HG03139 (cell line): ENCODE data around the gene RAB10.
"Not testable (repeated sequence)": the region's sequence is repeated elsewhere in the genome, so short reads cannot be mapped to it uniquely, and the experiment has no call there.

Experiments used
- ATAC-seq: cut with Tn5 transposase; IDR thresholded peaks from one replicate; pipeline ENCODE4 v1.9.1; 2021; ENCODE audit not compliant: unreplicated experiment

The RAB10 gene

DNA sequence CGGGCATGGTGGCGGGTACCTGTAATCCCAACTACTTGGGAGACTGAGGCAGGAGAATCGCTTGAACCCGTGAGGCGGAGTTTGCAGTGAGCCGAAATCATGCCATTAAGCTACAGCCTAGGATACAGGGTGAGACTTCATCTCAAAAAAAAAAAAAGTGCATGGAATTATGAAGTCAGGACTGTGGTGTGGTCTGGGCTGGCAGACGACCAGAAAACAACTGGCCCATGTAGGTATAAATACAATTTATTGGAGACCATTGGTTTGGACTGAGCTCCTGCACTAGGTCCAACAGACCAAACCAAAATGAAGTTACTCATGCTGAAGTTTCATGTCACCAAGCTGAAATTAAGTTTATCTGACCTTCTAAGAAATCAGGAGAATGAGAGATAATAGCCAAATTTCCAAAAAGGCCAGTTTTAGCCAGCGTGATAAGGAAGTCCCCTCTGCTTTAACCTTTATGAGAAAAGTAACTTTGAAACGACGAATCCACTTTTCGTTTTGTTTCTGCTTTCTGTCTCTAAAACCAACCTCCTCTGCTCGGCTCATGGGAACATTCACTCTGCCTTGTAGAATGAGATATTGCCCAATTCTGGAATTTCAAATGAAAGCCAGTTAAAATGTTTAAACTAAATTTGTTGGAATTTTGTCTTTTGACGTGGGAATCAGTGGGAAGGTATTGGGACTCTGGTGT is 17.7 kb upstream of the RAB10 start:
- ATAC-seq, result no peak

DNA sequence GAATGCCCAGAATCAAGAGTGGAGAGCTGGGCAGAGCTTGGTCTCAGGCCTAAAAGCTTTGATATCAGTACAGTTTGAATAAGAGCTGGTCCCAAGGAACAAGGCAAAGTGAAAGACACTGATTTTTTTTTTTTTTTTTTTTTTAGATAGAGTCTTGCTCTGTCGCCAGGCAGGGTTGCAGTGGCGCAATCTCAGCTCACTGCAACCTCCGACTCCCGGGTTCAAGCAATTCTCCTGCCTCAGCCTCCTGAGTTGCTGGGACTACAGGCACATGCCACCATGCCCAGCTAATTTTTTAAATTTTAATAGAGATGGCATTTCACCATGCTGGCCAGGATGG is 17.2 kb upstream of the RAB10 start:
- not testable (repeated sequence) for ATAC-seq

DNA sequence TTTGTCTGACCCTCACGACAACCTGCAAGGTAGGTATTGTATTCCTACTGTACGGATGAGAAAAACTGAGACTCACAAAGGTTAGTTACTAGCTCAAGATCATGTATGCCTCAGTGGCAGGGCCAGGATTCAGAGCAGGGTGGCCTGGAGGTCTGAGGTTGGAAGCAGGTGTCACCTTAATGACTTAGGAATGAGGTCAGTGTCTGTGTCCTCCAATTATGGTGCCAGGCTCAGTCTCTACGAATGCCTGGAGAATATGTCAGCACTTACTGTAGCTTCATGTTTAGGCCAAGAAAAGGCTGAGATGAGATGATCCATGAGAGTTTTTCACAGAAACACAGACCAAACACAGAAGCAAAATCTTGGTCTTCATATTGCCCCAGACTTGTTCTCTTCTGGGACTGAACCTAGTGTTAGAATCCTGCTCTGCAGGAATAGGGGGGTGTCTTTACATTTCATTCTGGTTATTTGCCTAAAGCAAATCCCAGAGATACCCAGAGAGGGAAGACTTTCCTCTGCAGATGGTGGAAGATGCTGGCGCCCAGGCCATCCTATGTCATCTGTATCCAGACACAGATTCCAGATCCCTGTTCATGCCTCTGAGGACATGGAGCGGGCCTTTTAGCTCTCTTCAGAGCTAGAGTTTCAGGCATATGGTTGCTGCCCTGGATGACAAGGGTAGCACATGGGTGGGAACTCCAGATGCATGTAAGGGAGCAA is 16.3 kb upstream of the RAB10 start:
- no peak for ATAC-seq

DNA sequence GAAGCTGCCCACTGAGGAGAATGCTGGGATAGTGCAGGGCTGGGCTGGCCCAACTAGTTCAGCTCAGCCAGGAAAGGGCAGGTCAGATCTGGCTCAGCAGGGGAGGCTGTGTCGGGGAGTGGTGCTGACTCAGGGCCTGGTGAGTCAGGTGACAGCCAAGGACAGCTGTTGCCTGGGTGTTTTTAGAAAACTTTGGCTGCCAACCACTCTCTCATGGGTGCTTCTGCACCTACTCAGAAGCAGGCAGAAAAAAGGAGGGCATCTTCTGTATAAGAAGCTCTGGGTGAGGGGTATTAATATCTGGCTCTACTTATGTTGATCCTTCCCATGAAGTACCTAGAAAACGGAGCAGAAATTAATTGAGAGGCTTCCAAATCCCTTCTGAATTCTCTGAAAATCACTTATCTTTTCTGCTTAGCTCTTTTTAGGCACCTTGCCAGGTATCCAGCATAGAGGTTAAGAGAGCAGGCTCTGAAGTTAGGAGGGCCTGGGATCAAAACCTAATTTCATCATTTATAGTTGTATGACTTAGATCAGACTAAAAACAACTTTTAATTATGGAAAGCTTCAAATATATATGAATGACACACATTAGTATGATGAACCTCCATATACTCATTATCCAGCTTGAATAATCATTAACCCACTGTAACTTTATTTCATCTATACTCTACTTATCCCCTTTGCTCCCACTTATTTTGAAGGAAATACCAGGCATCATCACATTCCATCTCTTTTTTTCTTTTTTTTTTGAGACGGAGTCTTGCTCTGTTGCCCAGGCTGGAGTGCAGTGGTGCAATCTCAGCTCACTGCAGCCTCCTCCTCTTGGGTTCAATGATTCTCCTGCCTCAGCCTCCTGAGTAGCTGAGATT is 15.5 kb upstream of the RAB10 start:
- no peak for ATAC-seq

DNA sequence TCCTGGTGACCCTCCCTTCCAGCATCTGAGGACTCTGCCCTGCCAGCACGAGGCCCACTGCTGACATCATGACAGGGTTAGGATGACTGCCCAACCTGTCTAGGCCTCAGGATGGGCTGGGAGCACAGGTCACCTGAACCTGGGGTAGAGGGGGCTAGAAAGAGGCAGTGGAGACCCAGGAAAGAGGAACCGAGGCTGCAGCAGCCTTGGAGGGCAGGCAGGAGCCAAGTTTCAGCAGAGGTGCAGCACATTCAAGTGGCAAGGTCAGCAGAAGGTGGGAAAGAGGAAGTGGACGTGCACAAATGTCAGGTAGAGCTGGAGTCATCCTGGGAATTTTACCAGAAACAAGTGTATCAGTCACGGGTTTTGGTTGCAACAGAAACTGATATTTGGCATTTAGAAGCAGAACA is 13.6 kb upstream of the RAB10 start:
- no peak for ATAC-seq

DNA sequence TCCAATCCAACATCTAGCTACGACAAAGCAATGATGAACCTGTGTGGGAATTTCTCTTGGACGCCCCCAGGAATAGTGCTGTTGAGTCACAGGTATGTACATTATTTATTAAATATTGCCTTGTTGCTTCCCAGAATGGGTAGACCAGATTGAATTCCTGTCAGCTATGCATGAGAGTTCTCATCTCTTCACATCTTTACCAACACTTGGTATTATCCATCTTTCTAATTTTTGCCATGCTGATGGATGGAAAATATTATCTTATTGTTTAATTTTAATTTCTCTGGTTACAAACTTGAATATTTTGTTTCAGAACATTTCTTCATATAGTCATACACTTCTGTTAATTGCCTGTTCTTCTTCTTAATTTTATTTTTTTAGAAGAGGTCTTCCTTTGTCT is 9.6 kb upstream of the RAB10 start:
- ATAC-seq, result no peak

DNA sequence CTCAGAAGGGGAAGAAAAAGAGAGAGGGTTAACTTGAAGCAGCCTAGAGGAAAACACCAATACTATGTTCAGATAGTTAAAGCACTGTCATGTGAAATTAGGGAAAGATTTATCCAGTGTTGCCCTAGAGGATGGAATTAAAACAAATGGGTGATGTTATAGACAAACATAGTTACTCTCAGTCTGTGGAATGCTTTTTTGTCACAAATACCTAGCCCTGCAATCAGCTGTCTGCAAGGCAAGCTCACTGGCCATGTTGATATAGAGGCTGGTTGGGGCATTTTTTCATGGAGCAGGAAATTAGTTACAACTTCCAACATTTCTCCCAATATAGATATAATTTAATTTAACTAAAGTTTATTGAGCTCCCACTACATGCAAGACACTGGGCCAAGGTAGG is 8.4 kb upstream of the RAB10 start:
- ATAC-seq, result no peak

DNA sequence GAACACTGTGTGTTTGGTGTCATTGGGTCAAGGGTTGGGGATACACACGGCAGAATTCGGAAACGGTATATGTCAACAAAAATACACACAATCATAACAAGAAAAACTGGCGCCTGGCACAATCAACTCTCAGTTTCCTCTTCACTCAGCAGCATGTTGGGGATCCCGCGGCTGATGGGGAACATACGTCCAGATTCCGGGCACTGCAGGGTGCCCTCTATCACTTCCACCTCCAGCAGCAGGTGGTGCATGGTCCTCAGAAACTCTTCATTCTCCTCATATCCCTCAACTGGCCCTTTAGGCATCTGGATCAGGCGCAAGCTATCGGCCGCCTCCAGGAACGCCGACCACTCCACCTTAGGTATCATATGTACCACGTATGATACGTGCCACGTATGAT is 5.8 kb upstream of the RAB10 start:
- ATAC-seq, result not testable (repeated sequence)

DNA sequence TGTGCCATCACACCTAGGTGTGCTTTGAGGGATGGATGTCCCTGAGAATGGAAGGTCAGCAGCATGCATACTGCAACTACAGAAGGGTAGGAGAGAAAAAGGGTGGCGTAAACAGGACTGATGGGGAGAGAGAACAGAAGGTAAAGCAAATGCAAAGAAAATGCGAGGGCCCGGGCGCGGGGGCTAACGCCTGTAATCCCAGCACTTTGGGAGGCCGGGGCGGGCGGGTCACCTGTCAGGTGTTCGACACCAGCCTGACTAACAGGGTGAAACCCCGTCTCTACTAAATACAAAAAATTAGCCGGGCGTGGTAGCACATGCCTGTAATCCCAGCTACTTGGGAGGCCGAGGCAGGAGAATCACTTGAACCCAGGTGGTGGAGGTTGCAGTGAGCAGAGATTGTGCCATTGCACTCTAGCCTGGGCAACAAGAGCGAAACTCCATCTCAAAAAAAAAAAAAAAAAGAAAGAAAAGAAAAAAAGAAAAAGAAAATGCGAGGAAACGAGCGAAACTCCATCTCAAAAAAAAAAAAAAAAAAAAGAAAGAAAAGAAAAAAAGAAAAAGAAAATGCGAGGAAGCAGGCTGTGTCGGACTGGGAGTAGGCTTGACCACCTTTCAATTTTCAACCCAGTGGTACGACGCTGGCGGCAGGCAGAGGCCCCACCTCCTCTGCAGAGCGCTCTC is 1.2 kb upstream of the RAB10 start:
- peak; percentile 12 for ATAC-seq

DNA sequence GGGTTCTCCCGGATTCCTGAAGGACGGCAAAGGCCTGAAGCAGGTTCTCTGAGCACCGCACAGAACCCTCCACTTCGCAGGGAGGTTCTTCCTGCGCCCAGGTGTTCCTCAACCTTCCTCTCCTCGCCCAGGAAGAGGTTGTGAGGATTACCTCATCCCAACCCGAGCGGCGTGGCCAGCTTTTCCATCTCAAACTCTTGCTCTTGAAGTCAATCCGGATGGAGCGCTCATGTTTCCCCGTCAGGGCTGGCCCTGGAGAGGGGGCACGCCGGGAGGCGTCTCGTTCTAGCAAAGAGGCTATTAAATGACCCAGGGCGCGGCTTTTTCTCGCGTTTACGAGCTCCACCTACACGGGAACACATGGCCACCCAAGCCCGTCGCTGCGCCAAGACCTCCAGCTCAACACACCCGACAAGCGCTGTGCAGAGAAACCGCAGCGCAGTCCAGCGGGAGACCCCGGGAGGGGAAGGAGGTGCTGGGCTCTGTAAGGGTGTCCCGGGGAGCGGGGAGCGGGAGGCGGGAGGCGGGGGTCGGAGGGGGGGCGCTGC is 540 bp upstream of the RAB10 start:
- peak; percentile 16 for ATAC-seq

DNA sequence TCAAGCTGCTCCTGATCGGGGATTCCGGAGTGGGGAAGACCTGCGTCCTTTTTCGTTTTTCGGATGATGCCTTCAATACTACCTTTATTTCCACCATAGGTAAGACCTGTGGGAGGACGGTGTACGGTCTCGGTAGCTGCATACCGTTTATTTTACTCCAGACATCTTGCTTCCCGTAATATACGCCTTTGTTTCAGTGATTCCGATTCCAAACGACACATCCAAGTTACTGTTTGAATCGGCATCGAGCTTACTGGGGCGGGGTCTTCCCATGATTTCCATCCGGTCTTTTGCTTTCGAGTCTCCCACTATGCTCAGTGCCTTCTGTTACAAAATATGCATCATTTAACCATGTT is 731 bp downstream of the RAB10 start:
- ATAC-seq, result no peak

DNA sequence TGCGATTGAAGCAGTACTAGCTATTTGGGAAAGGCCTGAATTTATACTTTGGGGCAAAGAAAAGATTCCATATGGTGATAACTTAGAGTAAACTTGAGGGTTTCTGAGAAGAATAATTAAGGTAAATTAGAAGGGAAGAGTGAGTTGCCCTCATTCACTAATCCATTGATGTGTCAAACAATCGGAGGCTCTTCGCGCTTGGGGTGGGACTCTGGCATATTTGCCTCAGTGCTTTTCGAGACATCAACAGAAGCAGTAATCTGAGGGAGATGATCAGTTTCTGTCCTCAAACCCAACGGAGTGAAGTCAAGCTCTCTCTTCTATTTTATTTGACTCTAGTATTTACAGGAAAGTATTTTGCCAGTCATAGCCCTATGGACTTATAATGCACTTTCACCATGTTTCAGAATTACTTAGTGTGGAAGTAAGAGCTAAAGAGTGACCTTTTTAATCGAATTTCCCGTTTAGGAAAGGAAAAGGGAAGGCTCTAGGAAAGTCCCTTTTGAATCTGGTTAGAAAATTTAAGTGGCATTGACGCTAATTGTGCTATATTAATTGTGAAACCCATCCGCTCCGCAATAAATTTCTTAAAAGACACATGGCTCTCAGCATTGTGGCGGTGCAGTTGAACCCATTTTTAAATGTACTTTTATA is 1.3 kb downstream of the RAB10 start:
- ATAC-seq, result no peak

DNA sequence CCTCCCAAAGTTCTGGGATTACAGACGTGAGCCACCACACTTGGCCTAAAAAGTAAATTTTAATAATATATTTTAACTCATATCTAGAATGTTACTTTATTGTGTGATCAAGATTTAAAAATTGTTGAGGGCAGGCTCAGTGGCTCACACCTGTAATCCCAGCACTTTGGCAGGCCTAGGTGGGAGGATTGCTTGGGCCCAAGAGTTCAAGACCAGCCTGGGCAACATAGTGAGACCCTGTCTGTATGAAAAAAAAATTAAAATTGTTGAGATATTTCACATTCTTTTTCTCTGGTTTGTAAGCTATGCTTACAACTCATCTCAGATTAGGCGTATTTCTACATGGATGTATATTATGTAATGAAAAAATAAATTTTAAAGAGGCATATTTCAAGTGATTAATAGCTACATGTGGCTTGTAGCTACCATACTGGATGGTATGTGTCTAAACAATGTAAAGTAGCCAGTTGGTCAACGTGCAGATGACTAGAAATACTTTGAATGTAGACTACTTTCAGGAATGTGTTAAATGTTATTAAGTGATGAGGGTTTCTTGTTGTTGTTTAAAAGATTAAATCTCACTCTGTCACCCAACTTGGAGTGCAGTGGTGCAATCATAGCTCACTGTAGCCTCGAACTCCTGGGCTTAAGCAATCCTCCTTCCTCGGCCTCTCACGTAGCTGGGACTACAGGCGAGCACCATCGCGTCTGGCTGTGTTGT is 5.9 kb downstream of the RAB10 start:
- ATAC-seq, result no peak

DNA sequence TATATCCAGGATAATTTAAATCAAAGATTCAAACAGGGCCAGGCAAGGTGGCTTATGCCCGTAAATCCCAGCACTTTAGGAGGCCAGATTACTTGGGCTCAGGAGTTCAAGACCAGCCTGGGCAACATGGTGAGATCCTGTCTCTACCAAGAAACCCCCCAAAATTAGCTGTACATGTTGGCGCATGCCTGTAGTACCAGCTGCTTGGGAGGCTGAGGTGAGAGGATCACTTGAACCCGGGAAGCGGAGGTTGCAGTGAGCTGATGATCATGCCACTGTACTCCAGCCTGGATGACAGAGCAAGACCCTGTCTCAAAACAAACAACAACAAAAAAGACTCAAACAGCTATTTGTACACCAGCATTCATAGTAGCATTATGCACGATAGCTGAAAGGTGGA is 9.2 kb downstream of the RAB10 start:
- ATAC-seq, result no peak

DNA sequence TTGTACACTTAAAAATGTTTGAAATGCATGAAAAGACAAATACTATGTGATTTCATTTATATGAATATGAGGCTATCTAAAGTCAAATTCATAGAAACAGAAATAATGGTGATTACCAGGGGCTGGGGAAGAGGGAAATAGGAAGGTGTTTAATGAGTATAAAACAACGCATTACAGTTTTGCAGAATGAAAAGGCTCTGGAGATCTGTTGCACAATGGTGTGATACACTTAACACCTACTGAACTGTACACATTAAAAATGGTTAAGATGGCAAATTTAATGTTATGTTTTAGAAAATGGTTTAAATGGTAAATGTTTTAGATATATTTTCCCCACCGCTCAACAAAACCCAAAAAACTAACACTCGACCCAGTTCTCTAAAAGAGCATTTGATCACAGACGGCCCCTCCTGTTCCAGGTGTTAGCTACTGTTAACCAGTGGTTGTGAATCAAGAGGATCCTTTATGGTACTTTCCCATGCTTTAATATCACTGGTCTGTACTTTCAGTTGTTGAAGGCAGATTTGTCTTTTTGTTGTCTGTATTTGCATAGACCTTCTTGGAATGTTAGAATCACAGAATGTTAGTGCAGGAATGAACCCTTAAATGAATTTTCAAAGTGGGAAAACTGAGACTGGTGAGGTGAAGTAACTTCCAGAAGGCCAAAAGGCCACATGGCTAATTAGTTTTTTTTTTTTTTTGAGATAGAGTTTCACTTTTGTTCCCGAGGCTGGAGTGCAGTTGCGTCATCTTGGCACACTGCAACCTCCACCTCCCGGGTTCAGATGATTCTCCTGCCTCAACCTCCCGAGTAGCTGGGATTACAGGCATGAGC is 10.2 kb downstream of the RAB10 start:
- no peak for ATAC-seq

DNA sequence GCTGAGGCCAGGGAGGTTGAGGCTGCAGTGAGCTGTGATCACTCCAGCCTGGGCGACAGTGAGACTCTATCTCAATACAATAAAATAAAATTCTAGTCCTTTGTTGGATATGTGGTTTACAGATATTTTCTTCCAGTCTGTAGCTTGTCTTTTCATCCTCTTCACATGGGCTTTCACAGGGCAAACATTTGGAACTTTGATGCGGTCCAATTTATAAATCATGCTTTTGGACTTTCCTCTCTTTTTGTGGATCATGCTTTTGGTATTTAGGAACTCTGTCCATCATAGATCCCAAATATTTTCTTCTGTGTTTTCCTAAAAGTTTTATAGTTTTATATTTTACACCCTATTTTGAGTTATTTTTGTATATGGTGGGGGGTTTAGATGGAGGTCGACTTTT is 14.9 kb downstream of the RAB10 start:
- ATAC-seq, result no peak

DNA sequence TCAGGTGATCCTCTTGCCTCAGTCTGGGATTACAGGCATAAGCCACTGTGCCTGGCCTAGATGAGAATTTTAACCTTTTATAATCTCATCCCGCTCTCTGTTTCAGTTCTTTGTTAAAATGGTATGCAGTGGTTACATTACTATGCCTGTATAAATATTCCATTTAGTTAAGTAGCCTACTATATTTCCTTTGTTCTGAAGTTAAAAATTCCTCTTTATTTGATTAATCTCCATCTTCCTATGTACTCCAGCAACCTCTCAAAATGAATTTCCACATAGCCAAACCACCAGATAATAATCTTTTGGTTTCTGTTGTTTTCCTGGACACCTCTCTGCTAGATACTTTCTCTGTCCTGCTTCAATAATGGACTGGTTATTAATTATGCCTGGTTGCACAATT is 15.8 kb downstream of the RAB10 start:
- ATAC-seq, result no peak

DNA sequence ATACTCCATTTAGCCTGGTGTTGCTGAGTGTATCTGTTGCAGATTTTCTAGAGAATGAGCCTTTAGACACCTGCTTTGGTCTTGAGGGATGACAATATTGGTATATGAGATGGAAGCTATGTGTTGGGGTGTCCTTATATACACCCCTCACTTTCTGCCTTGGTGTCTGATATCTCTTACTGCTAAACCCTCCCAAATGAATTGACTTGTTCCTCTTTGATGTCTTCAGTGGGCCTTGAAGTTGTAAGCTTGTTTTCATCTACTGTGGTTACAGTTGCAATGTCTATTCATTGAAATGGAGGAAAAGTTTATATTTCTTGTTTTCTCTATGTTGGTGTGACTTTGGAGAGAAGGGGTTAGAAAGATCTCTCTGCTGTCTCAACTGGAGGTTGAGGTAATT is 18.9 kb downstream of the RAB10 start:
- ATAC-seq, result no peak
